HG03571 (cell line): Measurements from ENCODE around the gene JPT1.

Experiments
- ATAC-seq: cut with Tn5 transposase; IDR thresholded peaks from one replicate; pipeline ENCODE4 v1.9.1; 2021; ENCODE audit not compliant: unreplicated experiment

The JPT1 gene

DNA sequence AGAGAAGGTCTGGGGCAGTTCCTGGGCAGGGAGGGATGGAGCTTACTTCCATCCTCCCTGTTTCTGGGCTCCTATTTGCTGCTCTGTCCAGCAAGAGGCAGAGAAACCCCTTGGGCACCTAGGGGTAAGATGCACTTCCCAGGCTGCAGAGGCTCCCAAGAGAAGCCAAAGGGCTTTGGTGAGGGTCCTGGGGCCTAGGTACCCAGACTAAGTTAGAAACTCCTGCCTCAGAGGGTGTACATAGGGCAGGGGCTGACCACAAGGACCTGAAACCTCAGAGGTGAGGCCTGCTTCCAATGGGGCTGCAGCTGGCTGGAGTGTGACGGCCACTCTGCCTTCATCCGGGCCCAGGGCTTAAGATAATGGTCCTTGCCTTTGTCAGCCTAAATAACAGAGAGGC lies 46.1 kb downstream of the JPT1 start:
- ATAC-seq: no peak

- no peak for ATAC-seq
These were observed 48.9 kb downstream of the JPT1 start for GRCh38 chr17:75105126-75106080.

- ATAC-seq: no peak
These were observed 50.4 kb downstream of the JPT1 start for GRCh38 chr17:75103601-75104554.

DNA sequence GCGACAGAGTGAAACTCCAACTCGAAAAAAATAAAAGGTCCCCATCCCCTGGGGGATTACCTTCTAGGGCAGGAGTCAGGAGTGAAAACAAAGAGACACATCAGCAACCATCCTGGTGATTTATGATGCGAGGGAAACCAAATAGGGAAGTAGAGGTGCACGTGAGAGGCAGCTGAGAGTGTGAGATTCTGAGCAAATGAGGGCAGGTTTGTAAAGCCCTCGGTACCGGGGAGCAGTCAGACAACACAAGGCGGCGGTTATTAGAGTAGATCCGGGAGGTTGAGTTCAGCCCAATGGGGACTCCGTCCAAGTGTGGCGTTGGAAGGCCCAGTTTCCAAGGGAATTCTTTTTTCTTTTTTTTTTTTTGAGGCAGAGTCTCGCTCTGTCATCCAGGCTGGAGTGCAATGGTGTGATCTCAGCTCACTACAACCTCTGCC lies 51.9 kb downstream of the JPT1 start:
- ATAC-seq: no peak

GRCh38 chr17:75099881-75100595 lies 54.3 kb downstream of the JPT1 start:
- no peak for ATAC-seq

GRCh38 chr17:75098861-75099260 lies 55.5 kb downstream of the JPT1 start:
- no peak for ATAC-seq

- ATAC-seq: no peak
These were observed 56.4 kb downstream of the JPT1 start for GRCh38 chr17:75097865-75098264.

DNA sequence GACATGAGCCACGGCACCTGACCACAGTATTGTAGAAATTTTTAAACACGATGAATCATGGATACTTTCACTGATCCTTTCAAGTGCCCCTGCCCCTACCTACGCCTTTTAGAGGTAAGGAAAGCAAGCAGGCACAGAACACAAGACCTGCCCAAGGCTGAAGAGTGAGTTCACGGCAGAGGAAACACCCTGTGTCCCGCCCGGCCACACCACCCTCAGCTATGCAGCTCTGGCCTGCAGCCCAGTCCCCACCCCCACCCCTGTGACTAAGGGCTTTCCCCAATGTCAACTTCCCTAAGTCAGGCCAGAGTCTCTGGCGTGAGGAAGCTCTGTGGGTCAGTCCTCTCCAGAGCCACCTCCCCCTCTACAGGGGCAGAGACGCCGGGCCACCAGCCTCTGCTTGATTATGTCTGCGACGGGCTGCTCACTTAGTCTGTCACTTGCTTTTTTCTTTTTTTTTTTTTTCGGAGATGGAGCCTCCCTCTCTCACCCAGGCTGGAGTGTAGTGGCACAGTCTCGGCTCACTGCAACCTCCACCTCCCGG lies 58.2 kb downstream of the JPT1 start:
- no peak for ATAC-seq

DNA sequence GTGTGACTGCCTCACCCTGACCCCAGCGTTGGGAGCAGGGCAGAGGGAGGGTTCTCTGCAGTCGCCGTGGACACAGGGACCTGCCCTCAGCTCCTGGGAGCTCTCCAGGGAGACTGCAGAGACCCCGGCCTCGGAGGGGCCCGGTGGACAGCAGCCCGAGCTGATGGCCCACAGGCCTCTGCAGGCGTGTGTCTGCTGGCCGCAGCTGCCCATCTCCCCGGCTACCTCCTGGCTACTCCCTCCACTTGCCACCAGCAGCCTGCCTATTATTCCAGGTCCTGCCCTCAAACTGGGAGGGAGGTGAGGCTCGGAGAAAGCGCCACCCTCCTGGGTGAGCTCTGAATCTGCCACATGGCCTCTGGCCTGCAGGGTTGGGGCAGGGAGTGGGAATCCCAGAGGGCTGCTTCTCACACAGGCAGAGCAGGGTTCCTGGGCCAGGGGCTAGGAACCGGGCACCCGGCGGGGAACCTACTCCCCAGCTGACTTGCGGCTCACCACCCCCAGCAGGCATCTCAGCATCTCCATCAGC lies 59.4 kb downstream of the JPT1 start:
- ATAC-seq: no peak

DNA sequence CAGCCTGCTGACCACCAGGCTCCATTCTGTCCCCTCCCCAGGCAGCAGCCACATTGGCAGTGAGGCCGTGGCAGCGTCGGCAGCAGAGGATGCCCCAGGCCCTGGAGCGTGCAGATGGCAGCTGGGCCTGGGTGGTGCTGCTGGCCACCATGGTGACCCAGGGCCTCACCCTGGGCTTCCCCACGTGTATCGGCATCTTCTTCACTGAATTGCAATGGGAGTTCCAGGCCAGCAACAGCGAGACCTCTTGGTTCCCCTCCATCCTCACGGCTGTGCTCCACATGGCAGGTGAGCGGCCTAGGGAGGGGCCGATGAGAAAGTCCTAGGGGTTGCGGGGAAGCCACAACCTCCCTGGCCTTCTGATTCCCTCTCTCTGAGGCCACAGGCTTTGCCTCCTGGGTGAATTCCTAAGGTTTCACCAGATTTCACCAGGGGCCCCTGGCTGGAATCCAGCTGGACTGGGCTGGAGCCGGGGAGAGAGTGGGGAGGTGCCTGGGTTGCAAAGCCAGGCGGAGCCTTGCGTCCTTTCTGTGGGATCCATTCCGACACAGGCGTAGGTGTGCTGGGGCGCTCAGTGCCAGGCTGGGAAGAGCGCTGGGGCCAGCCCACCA lies 60.7 kb downstream of the JPT1 start:
- no peak for ATAC-seq

DNA sequence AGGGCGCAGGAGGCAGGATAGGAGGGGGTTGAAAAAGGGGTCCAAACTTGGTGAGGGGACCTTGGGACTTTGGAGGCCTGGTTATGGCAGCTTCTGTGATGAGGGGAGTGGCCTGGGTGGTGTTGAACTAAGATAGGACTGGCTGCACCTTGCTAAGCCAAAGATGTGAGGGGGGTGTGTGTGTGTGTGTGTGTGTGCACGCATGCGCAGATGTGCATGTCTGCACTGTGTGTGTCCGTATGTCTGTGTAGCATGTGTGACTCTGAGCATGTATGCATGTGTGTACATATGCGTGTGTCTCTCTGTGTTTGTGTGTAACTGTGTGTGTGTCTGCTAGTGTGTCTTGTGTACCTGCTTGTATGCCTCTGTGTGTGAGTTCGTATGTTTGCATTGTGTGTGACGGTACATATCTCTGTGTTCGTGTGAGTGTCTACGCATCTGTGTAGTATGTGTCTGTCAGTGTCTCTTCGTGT lies 62.4 kb downstream of the JPT1 start:
- no peak for ATAC-seq

DNA sequence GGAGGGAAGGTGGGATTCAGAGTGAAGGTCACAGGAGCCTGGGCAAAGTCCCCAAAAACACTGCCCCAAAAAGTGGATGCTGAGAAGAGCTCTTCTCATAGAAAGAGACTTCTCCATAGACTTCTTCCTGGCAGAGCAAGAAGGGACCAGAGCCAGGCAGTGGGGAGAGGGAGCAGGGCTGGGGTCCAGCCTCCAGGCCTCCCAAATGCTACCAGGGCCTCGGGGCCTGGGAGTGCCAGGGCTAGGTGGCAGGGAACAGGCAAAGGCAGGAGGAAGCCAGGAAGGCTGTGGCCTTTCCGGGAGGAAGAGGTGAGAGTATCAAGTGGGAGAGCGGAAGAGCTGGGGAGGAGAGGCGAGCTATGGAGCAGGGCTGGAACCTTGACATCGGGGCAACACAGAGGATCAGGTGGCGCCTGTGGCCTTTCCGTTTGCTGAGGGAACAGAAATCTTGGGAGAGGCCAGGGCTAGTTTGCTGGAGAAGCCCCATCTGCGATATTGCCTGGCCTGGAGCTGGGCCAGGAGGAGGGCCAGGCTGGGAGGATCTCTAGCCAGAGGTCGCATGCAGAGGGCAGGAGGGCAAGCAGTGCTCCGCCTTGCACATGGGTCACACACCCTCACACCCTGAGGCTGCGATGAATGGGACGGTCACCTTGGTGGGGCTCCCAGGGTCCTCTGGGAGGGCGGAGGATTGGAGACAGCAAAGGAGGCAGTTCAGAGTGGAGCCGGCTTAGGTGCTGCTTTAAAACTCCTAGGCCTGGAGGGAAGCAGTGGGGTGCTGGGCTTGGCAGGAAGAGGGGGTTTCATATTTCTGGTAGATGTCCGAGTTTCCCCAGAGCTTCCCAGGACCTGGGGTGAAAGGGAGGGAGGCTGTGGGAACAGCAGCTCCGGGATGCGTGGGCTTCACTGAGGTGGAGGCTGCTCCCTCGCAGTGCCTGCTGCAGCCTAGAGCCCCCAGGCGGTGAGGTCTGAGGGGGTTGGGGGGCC lies 63.1 kb downstream of the JPT1 start:
- no peak for ATAC-seq

DNA sequence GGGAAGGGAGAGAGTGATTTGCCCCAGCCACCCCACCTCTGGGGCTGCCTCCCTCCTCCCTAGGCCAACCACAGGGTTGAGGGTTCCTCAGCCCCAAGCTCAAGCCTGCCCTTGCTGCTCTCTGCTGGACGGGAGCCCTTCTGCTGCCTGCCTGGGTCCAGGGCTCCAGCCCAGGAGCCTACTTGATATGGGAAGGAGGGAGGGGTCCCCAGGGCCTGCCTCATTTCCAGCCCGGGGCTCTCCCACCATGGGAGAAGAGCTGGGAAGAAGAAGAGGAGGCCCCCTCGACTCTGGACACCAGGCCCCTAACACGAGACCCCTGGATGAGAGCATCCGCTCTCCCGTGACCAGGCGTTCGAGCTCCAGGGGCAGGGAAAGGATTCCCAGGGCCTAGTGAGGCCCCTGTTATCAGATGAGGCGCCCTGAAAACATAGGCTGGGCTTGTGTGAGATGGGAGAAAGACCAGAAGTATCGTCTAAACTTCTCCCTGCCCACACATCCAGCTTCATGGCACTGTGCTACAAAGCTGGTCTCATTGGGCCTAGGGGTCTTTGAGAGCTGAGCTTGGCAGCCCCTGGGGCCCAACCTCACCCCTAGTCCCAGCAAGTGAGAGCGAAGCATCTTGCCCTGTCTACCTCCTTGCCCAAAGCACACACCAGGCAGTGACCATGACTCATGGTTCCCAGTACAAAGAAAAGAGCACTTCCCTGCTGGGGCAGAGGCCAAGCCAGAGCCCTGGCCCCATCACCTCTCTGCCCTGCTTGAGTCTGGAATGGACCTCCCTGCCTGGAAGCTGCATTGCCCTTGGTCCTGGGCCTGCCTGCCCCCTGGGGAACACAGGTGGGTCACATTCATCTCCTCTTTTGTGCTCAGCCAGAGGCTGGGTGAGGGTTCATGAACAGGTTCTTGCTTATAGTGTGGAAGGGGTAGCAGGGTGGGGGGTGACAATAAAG lies 65.6 kb downstream of the JPT1 start:
- ATAC-seq: no peak

DNA sequence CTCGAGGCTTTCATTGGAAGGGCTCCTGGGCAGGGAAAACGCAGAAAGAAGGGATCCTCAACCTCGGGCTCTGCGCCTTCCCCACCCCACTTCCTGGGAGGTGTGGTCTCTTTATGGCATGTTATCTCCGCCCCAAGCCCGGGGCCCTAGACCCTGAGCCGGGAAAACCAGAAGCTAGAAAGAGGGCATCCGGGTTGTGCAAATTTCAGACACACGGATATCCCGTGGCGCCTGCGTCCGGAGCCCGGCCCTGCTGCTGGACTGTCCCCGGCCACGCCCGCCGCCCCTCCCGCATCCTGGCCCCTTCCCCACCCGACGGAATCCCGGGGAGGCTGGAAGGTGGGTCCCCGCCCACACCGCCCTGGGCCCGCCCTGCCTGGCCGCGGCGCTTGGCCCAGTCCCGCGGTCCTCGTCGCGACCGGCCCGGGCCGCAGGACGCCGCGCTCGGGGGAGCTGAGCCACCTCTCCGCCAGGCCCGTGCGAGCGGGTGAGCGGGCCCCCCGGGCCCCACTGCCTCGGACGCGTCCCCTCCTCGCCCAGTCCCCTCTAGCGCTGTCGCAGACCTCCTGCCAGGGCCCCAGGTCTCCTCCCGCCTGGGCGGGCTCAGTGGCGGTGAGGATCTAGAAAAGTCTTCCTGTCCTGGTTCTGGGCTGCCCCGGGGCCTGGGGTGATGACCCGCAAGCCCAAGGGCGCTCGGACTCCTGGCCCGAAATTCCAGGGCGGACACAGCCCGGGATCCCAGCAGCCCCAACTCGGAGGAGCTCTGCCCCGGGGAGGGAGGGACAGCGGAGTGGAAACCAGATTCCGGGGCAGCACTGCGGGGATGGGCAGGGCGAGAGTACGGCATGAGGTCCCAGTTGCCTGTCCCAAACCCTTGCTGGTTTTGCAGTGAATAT lies 66.5 kb downstream of the JPT1 start, which contains the start of gene SLC16A5:
TSS of gene SLC16A5 (plus strand) at position 397 of the 896 bp plus-strand sequence. CDS start 5,683 bp downstream, outside the sequence.
- peak; percentile 63 for ATAC-seq

GRCh38 chr17:75087182-75087557 lies 67.1 kb downstream of the JPT1 start:
- ATAC-seq: no peak

DNA sequence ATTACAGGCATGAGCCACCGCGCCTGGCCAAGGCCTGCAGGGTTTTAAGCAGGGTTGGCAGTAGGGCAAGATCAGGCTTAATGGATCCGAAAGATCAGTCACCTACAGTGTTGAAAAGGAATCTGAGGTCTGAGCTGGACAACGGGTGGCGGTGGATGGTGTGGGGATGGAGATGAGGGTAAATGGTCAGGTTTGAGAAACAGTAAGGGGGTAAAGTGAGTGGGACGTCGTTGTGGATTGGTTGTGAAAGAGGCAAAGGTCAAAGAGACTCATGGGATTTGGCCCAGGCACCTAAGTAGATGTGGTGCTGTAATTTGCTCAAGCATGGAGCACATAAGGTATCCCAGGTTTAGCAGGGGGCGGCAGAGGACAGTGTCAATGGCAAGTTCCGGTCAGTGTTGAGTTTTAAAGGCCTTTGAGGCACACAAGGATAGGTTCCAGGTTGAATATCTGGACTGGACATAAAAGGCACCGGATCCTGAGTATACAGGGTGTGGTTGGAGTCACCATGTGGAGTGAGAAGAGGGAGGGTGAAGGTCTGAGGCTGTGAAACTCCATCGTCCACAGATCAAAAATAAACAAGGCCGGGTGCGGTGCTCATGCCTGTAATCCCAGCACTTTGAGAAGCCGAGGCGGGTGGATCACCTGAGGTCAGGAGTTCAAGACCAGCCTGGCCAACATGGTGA lies 67.7 kb downstream of the JPT1 start:
- ATAC-seq: no peak
